Right atrium auricular region (tissue), 2 donors: Measurements from ENCODE around the gene NTN5. TPM values are rescaled to one million over a fixed set of nuclear protein-coding genes. Genes with fewer than 3 reads are reported as not detected.
A peak's percentile ranks its signal among the peaks of the same experiment; 100 is the strongest.

ENCODE experiments used
- DNase-seq: peaks from one replicate; pipeline ENCODE4 v3.0.0-alpha.2; 2019; ENCODE audit warnings: low spot score
- H3K27ac ChIP-seq, 2 donors: fragments of 200-600 bp; sonication (generic); 1 replicate in 1 of 2; 2 replicates in 1 of 2; pipeline ENCODE4 v1.5.1; 2016 to 2019
- H3K27me3 ChIP-seq, 2 donors: fragments of 200-600 bp; sonication (generic); one replicate each; pipeline versions ENCODE4 v1.5.1 to v1.6.0; 2017 to 2019
- H3K36me3 ChIP-seq: fragments of 200-600 bp; sonication (generic); one replicate; pipeline ENCODE4 v1.5.1; 2016
- H3K4me1 ChIP-seq, 2 donors: fragments of 200-600 bp; sonication (generic); one replicate each; pipeline versions ENCODE4 v1.5.1 to v1.6.0; 2017 to 2019
- H3K4me3 ChIP-seq, 2 donors: fragments of 200-600 bp; sonication (generic); 1 replicate in 1 of 2; 2 replicates in 1 of 2; pipeline ENCODE4 v1.5.1; 2017 to 2019; ENCODE audit warnings: mild to moderate bottlenecking in 1 of 2, moderate library complexity in 1 of 2
- H3K9me3 ChIP-seq, 2 donors: fragments of 200-600 bp; sonication (generic); one replicate each; pipeline ENCODE4 v1.5.1; 2019
- CTCF ChIP-seq, 2 donors: fragments of 200-600 bp; sonication (generic); IDR thresholded peaks; one replicate each; pipeline ENCODE4 v1.5.1; 2019; ENCODE audit warnings: antibody characterized with exemption in 2 of 2
- total RNA-seq, 2 donors: library from RNA; depleted of rRNA; stranded (reverse); fragments of >200 nt; gene quantifications; one replicate each; pipeline ENCODE4 v1.1.0, GENCODE V29; 2016

Gene NTN5
- total RNA-seq, 2 donors from 2014 or later, result 0.16 TPM; not detected in 1

GRCh38 chr19:48629599-48630295 lies 43.1 kb downstream of the NTN5 start:
- H3K9me3 ChIP-seq, result no peaks in the 10 kb centered on the region
- no peaks in the 10 kb centered on the region for H3K27me3 ChIP-seq
- peak; percentile 76 for DNase-seq
- H3K4me3 ChIP-seq, result peak overlapping the region in 1 of 2 donors; percentile 32
- H3K36me3 ChIP-seq, result peaks cover 7% of the 10 kb centered on the region
- peaks cover 0 to 60% of the 10 kb centered on the region in 2 donors for H3K4me1 ChIP-seq
- TF ChIP-seq CTCF (IDR thresholded peaks at IDR 0.05), result no peak
- H3K27ac ChIP-seq, result peak overlapping the region; percentile 80 to 89

- DNase-seq, result no peak
- no peaks in the 10 kb centered on the region for H3K9me3 ChIP-seq
- H3K27me3 ChIP-seq, result no peaks in the 10 kb centered on the region
- no peak overlapping the region for H3K4me3 ChIP-seq
- H3K36me3 ChIP-seq, result peaks cover 7% of the 10 kb centered on the region
- peaks cover 0 to 60% of the 10 kb centered on the region in 2 donors for H3K4me1 ChIP-seq
- TF ChIP-seq CTCF (IDR thresholded peaks at IDR 0.05), result no peak
- peak overlapping the region; percentile 80 to 89 for H3K27ac ChIP-seq
Measured at GRCh38 chr19:48629297-48629598, 43.6 kb downstream of the NTN5 start.

GRCh38 chr19:48628486-48629296 lies 44.1 kb downstream of the NTN5 start:
- Histone ChIP-seq H3K4me1 (peaks cover 0 to 59% of the 10 kb centered on the region in 2 donors), H3K27me3 (no peaks in the 10 kb centered on the region), H3K27ac (no peak overlapping the region), H3K4me3 (no peak overlapping the region), H3K9me3 (no peaks in the 10 kb centered on the region), H3K36me3 (peaks cover 7% of the 10 kb centered on the region)
- TF ChIP-seq CTCF (IDR thresholded peaks at IDR 0.05), result no peak
- no peak for DNase-seq

GRCh38 chr19:48627865-48628314 lies 44.9 kb downstream of the NTN5 start:
- Histone ChIP-seq H3K4me3 (no peak overlapping the region), H3K27me3 (no peaks in the 10 kb centered on the region), H3K4me1 (peaks cover 0 to 58% of the 10 kb centered on the region in 2 donors), H3K36me3 (peaks cover 7% of the 10 kb centered on the region), H3K27ac (no peak overlapping the region), H3K9me3 (no peaks in the 10 kb centered on the region)
- no peak for DNase-seq
- no peak for TF ChIP-seq CTCF (IDR thresholded peaks at IDR 0.05)

- Histone ChIP-seq H3K4me3 (no peak overlapping the region), H3K4me1 (peaks cover 0 to 52% of the 10 kb centered on the region in 2 donors), H3K27ac (no peak overlapping the region), H3K9me3 (no peaks in the 10 kb centered on the region), H3K36me3 (peaks cover 7% of the 10 kb centered on the region), H3K27me3 (no peaks in the 10 kb centered on the region)
- no peak for DNase-seq
- TF ChIP-seq CTCF (IDR thresholded peaks at IDR 0.05), result no peak
Measured at GRCh38 chr19:48627201-48627864, 45.5 kb downstream of the NTN5 start.
